ENCODE results near the gene CYP4F12.
"Not testable (repeated sequence)": the region's sequence is repeated elsewhere in the genome, so short reads cannot be mapped to it uniquely, and the experiment has no call there.

The CYP4F12 gene

GRCh38 chr19:15650123-15650522 is 22.8 kb upstream of the CYP4F12 start:
- DNase-seq (ENCODE audit: low read depth in 2 of 2, low spot score in 1 of 2) = not testable (repeated sequence)

DNA sequence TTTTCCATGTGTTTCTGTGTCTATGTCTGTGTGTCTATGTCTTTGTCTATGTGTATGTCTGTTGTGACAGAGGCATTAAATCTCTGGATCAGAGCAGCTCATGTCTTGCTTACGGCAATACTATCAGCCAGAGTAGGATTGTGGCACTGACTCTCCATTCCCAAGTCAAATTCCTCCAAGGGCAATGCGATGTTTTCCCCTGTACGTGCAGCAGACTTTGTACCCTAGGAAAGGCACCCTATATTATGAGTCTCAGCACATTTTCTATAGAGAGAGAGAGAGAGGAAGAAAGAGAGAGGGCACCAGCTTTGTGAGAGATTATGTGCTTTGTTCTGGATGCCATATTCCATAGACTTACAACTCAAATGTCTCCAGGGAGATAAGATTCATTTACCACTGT is 21.1 kb upstream of the CYP4F12 start:
- DNase-seq (ENCODE audit: low read depth in 2 of 2, low spot score in 1 of 2) = no peak

GRCh38 chr19:15652559-15653278 is 20.2 kb upstream of the CYP4F12 start:
- DNase-seq (ENCODE audit: low read depth in 2 of 2, low spot score in 1 of 2) = no peak

DNA sequence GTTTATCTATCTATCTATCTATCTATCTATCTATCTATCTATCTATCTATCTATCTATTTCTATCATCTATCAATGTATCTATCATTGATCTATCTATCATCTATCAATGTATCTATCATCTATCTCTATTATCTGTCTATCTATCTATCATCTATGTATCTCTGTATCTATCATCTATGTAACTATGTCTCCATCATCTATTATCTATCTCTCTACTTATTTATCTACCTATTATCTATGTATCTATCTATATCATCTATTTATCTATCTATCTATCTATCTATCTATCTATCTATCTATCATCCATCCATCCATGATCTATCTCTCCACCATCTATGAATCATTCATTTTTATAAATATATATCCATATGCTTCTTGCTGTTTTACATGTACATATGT is 16.4 kb upstream of the CYP4F12 start:
- no peak for DNase-seq (ENCODE audit: low read depth in 2 of 2, low spot score in 1 of 2)

- no peak for DNase-seq (ENCODE audit: low read depth in 2 of 2, low spot score in 1 of 2)
These were observed 9.6 kb upstream of the CYP4F12 start for GRCh38 chr19:15663247-15663646.

GRCh38 chr19:15666186-15666585 is 6.7 kb upstream of the CYP4F12 start:
- DNase-seq (ENCODE audit: low read depth in 2 of 2, low spot score in 1 of 2) = no peak

- DNase-seq (ENCODE audit: low read depth in 2 of 2, low spot score in 1 of 2) = no peak
These were observed 6.0 kb upstream of the CYP4F12 start for GRCh38 chr19:15666883-15667282.

GRCh38 chr19:15669440-15669839 is 3.4 kb upstream of the CYP4F12 start:
- no peak for DNase-seq (ENCODE audit: low read depth in 2 of 2, low spot score in 1 of 2)

DNA sequence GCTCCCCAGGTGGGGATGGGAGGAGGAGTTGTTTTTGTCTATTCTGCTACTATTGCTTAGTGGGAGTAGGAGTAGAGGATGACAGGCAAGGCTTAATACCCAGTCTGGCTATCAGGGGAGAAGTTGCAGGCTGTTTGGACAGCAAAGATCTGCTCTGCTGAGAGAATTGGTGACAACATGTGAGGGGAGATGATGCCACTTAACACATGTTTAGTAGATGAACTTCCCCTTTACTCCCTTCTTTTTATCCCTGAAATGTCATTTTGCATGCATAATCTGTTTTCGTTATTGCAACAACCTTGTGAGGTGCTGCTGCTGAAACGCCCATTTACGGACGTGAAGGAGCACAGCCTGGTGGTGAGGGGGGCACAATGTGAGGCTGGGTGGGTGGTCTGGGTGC is 3.0 kb upstream of the CYP4F12 start:
- DNase-seq (ENCODE audit: low read depth in 2 of 2, low spot score in 1 of 2) = no peak

DNA sequence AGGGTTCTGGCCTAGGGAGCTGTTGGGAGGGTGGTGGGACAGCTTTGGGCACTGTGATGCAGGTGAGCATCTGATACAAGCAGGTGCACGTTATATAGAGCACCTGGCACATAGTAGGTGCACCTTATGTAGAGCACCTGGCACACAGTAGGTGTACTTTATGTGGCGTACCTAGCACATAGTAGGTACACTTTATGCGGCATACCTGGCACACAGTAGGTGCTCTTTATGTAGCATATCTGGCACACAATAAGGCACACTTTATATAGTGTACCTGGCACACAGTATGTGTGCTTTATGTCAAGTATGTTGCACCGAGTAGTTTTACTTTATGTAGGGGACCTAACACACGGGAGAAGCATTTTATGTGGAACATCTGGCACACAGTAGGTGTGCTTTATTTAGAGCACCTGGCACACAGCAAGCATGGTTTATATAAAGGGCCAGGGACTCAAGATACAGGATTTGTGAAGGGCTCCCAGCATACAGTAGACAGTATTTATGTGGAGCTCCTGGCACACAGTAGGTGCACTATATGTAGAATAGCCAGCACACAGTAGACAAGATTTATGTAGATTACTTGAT is 1.6 kb upstream of the CYP4F12 start:
- DNase-seq (ENCODE audit: low read depth in 2 of 2, low spot score in 1 of 2) = no peak

DNA sequence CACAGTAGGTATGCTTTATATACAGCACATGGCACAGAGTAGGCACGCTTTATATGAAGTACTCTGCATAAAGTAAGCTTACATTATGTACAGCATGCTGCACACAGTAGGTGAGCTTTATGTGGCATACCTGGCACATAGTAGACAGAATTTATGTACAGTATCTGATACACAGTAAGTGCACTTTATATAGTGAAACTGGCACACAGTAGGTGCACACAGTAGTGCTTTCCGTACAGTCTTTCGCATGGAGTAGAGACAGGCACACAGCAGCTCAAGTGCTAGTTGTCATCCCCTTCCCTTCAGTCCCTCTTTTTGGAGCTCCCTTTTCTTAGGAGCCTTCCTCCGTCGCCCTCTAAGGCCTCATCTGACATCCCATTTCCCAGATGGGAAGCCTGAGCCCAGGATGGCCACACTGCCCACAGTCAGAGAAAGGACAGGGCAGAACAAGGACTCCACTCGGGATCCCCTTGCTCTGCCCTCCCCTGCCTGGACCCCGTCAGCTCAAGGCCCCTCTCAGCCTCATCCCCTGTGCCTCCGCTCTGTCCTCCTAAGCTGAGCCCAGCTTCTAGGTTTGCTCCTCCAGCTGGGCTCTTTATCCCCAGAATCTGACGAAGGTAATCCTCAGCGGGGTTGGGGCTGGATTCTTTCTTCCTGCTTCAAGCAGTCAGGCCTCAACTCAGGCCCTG is 852 bp upstream of the CYP4F12 start:
- no peak for DNase-seq (ENCODE audit: low read depth in 2 of 2, low spot score in 1 of 2)

GRCh38 chr19:15673176-15673654 is 328 bp downstream of the CYP4F12 start:
- no peak for DNase-seq (ENCODE audit: low read depth in 2 of 2, low spot score in 1 of 2)

- DNase-seq (ENCODE audit: low read depth in 2 of 2, low spot score in 1 of 2) = no peak
These were observed 2.7 kb downstream of the CYP4F12 start for GRCh38 chr19:15675560-15675959.

GRCh38 chr19:15679089-15679488 is 6.2 kb downstream of the CYP4F12 start:
- no peak for DNase-seq (ENCODE audit: low read depth in 2 of 2, low spot score in 1 of 2)

GRCh38 chr19:15679865-15680264 is 7.0 kb downstream of the CYP4F12 start:
- DNase-seq (ENCODE audit: low read depth in 2 of 2, low spot score in 1 of 2) = not testable (repeated sequence)

DNA sequence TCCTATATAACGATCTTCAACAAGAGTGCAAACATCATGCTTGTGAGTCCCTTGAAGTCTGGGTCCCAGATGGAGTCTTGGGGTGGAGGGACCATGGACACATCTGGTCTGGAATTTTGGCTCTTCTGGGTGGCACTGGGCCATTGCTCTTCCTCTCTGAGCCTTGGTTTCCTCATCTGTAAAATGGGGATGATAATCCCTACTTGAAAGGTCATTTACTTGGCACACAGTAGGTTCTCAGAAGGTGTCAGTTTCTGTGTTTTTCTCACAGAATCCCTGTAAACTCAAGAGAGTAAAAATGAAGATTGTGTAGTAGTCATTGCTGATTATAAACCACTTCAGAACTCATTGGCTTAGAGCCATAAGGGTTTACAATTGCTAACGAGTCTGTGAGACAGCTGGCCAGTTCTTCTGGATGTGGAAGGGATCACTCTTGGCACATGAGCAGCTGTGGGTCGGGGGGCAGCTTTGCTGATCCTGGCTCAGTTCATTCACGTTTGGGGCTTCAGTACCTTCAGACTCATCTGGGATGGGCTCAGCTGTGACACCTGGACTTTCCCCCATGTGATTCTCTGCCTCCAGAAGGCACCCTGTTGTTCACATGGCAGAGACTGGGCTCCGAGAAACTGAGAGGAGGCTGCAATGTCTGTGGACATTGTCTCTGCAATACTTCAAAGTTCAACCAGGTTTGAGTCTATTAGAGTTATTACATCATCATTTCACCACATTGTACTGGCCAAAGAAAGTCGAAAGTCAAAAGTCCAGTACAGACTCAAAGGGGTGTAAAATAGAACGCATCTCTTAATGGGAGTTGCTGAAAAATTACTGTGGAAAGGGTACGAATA is 7.8 kb downstream of the CYP4F12 start:
- DNase-seq (ENCODE audit: low read depth in 2 of 2, low spot score in 1 of 2) = no peak

GRCh38 chr19:15683411-15683810 is 10.5 kb downstream of the CYP4F12 start:
- DNase-seq (ENCODE audit: low read depth in 2 of 2, low spot score in 1 of 2) = no peak

GRCh38 chr19:15684828-15685227 is 11.9 kb downstream of the CYP4F12 start:
- DNase-seq (ENCODE audit: low read depth in 2 of 2, low spot score in 1 of 2) = no peak

- no peak for DNase-seq (ENCODE audit: low read depth in 2 of 2, low spot score in 1 of 2)
These were observed 23.8 kb downstream of the CYP4F12 start for GRCh38 chr19:15696654-15697194.

DNA sequence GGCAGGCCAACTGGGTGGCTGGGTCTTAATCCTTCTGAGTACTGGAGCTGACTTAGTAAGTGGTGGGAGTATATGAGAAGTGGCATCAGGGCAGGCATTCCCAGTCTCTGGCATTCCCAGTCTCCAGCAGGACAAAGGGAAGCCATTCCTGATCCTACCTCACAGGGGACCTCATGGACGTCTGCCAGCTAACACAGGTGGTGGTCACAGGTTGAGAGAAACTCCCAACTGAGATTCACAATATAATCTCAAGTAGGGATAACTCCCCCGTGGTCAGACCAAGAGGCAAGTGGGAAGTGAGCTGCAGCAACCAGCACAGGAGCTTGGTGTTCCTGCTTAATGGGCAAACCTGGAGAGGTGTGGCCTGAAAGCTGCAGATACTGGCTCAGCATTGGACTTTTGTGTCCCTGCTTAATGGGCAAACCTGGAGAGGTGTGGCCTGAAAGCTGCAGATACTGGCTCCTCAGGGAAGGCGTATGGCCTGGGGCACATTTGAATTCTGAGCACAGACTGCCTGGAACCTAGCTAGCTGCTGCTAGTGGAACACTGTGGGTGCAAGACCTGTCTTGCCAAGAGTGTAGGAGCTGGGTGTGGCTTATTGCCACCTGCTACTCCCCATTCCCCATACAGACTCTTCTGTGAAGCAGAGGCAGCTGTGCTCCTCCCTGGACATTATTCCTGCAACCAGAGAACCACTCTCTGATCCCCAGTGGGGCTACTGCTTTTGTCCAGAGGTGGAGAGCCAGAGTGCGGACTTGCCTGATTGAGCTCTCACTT is 29.1 kb downstream of the CYP4F12 start:
- no peak for DNase-seq (ENCODE audit: low read depth in 2 of 2, low spot score in 1 of 2)

Data from stimulated activated CD8-positive, alpha-beta memory T cell treated with anti-CD3 and anti-CD28 coated beads, Interleukin-4, amount 100 ng/mL, for 4 hours (primary cell).